HK-2 (cell line): ENCODE measurements around the gene ACSM2B.
"Not testable (repeated sequence)": the region's sequence is repeated elsewhere in the genome, so short reads cannot be mapped to it uniquely, and the experiment has no call there.

Source experiments
- DNase-seq: peaks from one replicate; pipeline ENCODE4 v3.0.0-alpha.2; 2018; ENCODE audit not compliant: unreplicated experiment

The ACSM2B gene, protein sequence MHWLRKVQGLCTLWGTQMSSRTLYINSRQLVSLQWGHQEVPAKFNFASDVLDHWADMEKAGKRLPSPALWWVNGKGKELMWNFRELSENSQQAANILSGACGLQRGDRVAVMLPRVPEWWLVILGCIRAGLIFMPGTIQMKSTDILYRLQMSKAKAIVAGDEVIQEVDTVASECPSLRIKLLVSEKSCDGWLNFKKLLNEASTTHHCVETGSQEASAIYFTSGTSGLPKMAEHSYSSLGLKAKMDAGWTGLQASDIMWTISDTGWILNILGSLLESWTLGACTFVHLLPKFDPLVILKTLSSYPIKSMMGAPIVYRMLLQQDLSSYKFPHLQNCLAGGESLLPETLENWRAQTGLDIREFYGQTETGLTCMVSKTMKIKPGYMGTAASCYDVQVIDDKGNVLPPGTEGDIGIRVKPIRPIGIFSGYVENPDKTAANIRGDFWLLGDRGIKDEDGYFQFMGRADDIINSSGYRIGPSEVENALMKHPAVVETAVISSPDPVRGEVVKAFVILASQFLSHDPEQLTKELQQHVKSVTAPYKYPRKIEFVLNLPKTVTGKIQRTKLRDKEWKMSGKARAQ

DNA sequence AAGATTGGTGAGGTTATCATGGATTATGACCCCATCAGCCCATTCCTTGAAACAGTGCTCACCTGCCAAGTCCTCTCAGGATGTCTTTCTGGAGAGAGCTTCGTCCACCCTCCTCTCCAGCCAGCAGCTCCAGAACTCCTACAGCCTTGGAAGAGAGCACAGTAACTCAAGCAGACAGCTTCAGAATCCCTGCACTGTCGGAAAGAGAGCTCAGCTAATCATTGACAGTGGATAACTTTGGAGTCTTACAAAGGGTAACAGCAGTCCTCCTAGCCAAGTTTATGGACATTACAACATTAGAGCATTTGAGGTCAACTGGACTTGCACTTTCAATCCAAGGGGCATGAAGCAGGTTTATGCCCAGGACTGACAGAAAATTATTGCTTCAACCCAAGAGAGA is at the start of gene ACSM2B:
Gene ACSM2B, minus strand, starts transcription at position 223 of the 400 bp plus-strand sequence. CDS start 11,522 bp downstream, outside the sequence.
- DNase-seq, result not testable (repeated sequence)

DNA sequence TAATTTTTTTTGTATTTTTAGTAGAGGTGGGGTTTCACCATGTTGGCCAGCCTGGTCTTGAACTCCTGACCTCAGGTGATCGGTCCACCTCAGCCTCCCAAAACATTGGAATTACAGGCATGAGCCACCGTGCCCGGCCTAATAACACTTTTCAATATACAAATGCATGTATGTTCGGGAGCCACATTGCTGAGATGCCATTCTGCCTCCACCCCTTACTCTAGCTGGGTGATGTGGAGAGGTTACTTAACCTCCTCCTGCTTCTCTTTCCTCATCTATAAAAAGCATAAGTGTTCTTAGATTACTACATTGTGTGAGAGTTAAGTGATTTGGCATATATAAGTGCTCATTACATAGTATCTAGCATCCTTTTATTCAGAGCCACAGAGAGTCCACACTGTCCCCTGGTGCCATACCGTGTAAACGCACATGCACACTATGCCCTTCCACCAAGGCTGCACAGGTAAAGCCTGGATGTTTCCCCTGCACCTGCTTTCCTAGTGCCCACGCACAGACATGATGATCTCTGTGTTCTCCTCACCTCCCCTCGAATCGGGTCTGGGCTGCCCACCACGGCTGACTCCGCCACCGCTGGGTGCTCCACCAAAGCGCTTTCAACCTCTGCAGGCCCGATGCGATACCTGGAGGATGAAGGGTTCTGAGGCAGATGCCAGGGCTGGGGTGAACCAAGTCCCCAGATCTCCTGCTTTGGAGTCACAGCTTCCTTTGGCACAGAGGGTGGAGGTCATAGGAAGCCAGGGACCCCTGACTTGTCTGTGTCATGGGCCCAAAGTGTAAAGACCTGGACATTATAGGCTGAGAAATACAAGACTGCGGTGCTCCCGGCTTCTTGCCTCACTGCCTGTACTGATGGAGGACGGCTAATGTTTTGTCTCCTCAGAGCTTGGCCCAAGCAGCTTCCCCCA is 49.0 kb upstream of the ACSM2B start:
- DNase-seq, result no peak

DNA sequence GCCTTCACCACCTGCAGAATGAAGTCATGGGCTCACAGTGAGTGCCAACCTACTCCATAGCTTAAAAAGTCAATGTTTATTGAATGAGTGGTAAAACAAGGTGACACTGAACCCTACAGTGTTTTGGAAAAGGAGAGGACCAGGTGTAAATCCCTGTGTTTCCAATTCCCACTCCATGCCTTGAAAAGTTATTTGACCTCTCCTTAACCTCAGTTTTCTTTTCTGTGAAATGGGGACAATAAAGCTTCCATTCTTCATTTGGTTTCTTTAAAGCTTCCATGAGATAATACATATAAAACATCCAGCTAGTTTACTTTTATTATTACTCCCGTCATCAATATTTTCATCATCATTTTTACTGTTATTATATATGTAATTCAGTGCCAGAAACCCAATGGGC is 48.0 kb upstream of the ACSM2B start:
- DNase-seq, result no peak

DNA sequence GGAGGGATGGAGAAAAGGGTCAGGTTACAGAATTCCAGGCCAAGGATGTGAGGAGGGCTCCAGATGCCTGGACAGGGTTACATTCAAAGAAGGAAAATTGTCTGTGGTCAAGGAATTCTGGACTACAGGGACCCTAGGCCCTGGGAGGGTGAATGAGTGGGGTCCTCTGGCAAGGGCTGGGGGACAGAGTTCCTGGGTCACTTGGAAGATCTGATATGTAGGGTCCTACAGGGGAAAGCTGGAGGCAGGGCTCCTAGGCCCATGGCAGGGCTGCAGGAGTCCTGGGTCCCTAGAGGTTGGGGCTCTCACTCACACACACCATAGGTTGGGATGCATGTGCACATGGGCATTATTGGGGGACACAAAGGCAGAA is 46.3 kb upstream of the ACSM2B start:
- DNase-seq, result no peak

DNA sequence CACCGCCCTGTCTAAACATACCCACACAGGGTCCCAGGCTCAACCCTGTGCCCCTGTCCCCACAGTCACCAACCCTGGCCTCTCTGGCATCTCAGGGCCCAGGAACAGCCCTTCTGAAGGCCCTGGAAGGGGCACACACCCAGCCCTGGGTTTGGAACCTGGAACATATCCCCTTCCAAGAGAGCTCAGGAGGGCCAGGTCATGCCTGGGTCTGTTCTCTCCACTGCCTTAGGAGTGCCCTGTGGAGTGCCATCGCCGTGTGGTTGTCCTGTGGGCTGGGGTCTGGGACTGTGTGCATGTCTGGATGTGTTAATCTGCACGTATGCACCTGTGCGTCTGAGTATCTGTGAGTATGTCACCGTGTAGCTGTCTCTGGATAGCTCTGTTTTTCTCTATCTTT is 45.2 kb upstream of the ACSM2B start:
- no peak for DNase-seq

DNA sequence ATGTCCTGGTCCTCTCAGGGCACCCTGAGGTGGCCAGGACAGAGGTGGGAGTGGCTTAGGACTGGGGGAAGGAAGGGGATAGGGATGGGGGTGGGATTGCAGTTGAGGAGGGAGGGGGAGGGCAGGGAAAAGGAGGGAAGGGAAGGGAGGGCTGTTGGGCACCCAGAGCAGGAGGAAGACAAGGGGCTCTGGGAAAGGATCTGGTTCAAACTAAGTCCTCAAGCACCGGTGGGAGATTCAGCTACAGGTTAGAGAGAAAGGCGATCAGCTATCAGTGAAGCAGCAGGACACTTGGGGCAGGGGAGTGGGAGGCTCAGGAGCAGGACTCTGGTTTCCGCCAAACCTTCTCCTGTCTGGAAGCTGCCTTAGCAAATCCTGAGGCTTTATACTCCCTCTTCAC is 44.6 kb upstream of the ACSM2B start:
- no peak for DNase-seq

DNA sequence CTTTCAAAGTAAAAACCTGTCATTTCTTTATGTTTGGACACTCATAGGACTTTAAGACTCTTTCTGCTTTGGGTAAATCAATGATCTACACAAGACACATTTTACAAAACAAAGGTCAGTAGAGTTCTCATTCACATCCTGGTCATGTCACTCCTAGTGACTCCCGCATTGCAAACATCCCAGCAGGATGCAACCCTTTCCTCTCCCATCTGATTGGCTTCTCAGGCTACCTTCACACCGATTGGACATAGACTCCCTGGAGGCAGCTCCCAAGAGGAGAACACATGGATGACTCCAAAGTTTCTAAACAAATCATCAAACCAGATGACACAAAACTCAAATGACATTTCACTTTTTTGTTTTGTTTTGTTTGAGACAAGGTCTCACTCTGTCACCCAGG is 43.8 kb upstream of the ACSM2B start:
- no peak for DNase-seq

DNA sequence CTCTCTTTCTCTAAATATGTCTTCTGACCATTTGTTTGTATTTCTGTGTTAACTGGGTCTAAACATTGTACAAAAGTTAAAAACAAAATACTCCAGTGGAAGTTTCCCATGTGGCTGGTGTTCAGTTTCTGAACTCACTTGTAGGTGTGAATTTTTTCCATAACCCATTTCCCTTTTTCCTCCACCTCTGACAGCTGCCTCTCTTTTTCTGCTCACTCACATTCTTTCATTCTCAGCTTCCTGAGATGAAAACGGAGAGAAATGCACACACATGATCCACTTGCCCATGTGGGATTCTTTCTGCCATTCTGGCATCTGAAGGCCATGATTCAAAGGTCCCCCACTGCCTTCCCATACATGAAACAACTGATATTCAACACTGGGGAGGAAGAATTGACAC is 41.1 kb upstream of the ACSM2B start:
- no peak for DNase-seq

DNA sequence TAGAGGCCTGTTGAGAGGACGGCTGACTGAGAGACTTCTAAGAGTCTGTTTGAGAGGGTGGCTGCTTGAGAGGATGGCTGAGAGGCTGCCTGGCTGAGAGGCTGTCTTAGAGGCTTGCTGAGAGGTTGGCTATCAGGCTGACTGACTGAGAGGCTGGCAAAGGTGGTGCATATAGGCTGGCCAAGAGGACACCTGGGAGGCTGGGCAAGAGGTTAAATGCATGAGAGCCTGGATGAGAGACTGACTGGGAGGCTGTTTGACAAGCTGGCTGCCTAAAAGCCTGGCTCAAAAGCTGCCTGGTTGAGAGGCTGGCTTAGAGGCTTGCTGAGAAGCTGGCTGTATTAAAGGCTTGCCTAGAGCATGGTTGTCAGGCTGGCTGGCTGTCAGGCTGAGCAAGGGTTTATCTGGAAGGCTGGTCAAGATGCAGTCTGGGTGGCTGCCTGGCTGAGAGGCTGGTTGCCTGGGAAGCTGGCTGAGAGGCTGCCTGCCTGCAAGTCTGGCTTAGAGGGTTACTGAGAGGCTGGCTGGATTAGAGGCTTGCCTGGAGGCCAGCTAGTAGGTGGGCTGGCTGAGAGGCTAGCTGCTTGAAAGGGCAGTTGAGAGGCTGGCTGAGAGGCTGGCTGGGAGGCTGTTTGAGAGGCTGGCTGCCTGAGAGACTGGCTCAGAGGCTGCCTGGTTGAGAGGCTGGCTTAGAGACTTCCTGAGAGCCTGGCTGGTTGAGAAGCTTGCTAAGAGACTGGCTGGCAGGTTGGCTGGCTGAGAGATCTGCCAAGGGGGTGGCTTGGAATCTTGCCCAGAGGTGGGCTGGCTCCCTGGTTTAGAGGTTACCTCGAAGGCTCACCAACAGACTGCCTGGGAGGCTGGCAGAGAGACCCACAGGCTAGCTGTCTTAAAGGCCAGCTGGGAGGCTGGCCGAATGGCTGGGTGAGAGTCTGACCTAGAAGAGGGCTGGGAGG is 38.3 kb upstream of the ACSM2B start:
- no peak for DNase-seq

DNA sequence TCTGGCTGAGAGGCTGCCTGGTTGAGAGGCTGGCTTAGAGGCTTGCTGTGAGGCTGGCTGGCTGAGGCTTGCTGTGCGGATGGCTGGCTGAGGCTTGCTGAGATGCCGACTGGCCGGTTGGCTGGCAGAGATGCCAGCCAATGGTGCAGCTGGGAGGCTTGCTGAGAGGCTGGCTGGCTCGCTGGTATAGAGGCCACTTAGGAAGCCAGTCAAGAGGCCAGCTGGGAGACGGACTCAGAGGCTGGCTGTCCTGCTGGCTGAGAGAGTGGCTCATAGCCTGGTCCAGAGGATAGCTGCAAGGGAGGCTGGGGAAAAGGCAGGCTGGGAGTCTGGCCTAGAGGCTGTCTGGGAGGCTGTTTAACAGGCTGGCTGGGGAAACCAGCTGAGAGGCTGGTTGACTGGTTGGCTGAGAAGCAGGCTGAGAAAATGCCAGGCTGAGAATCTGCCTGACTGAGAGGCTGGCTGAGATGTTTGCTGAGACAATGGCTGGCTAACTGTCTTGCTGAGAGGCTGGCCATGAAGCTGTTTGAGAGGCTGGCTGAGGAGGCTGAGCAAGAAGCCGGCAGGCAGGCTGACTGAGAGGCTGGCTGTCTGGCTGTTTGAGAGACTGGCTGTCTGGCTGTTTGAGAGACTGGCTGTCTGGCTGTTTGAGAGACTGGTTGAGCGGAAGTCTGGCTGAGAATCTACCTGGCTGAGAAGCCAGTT is 37.5 kb upstream of the ACSM2B start:
- DNase-seq, result no peak

DNA sequence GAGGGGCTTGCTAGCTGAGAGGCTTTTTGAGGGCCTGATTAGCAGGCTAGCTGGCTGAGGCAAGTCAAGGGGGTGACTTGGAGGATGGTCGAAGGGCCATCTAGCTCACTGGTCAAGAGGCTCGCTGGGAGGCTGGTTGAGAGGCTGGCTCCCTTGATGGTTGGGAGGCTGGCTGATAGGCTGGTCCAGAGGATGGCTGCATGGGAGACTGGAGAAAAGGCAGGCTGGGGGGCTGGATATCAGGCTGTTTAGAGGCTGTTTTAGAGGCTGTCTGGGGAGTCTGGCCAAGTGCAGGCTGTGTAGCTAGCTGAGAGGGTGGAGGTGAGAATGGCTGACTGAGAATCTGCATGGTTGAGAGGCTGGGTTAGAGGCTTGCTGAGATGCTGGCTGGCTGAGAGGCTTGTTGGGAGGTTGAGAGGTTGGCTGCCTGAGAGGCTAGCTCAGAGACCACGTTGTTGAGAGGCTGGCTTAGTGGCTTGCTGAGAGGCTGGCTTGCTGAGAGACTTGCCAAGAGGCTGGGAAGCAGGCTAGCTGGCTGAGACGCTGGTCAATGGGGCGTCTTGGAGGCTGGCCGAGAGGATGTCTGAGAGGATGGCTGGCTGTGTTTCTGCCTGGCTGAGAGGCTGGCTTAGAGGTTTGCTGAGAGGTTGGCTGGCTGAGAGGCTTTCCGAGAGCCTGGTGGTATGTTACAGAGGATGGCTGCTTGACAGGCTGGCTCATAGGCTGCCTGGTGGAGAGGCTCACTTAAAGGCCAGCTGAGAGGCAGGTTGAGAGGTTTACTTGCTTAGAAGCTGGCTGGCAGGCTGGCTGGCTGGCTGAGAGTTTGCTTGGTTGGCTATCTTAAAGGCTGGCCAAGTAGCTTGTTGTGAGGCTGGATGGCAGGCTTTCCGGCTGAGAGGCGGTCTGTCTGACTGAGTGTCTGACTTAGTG is 36.6 kb upstream of the ACSM2B start:
- no peak for DNase-seq

DNA sequence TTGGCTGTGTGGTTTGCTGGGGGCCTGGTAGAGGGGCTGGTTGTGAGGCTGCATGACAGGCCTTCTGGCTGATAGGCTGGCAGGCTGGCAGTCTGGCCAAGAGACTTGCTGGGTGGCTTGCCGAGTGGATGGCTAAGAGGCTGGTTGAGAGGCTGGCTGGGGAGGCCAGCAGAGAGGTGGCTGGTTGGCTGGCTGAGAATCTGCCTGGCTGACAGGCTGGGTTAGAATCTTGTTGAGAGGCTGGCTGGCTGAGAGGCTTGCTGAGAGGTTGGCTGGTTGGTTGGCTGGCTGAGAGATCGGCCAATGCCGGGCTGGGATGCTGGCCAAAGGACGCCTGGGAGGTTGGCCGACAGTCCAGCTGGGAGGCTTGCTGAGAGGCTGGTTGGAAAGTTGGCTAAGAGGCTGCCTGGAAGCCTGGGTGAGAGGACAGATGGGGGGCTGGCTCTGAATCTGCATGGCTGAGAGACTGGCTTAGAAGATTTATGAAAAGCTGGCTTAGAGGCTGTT is 35.9 kb upstream of the ACSM2B start:
- no peak for DNase-seq

DNA sequence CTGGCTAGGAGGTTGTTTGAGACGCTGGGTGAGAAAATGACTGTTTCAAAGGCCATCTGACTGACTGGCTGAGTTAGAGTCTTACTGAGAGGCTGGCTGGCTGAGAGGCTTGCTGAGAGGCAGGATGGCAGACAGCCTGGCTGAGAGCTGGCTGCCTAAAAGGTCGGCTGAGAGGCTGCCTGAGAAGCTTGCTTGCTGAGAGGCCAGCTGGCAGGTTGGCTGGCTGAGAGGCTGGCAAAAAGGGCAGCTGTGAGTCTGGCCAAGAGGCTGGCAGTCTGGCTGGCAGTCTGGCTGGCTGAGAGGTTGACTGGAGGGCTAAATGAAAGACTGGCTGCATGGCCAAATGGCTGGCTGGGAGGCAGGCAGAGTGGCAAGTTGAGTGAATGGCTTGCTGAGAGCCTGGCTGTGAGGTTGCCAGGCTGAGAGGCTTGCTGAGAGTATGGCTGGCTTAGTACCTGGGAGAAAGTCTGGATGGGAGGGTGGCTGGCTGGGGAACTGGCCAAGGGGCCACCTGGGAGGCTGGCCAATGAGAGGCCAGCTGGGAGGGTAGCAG is 35.3 kb upstream of the ACSM2B start:
- no peak for DNase-seq

DNA sequence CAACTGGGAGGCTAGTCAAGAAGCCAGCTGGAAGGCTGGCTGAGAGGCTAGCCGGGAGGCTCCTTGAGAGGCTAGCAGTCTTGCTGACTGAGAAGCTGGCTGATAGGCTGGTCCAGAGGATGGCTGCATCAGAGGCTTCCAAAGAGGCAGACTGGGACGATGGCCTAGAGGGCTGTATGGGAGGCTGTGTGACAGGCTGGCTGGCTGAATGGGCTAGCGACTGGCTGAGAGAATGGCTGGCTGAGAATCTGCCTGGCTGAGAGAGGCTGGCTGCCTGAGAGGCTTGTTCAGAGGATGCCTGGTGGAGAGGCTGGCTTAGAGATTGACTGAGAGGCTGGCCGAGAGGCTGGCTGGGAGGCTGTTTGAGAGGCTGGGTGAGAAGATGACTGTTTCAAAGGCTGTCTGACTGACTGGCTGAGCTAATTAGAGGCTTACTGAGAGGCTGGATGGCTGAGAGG is 34.8 kb upstream of the ACSM2B start:
- no peak for DNase-seq

DNA sequence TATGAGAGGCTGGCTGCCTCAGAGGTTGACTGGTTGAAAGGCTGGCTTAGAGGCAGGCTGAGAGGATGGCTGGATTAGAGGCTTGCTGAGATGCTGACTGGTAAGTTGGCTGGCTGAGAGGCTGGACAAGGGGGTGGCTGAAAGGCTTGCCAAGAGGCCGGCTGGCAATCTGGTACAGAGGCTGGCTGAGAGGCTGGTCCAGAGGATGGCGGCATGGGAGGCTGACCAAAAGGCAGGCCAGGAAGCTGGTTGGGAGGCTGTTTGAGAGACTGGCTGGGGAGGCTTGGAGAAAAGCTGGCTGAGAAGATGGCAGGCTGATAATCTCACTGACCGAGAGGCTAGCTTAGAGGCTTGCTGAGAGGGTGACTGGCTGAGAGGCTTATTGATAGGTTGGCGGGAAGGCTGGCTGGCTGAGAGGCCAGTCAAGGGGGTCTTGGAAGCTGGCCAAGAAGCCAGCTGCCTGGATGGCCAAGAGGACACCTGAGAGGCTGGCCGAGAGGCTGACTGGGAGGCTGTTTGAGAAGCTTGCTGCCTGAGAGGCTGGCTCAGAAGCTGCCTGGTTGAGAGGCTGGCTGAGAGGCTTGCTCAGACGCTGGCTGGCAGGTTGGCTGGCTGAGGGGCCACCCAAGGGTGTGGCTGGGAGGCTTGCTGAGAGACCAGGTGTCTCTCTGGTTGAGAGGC is 34.2 kb upstream of the ACSM2B start:
- no peak for DNase-seq

DNA sequence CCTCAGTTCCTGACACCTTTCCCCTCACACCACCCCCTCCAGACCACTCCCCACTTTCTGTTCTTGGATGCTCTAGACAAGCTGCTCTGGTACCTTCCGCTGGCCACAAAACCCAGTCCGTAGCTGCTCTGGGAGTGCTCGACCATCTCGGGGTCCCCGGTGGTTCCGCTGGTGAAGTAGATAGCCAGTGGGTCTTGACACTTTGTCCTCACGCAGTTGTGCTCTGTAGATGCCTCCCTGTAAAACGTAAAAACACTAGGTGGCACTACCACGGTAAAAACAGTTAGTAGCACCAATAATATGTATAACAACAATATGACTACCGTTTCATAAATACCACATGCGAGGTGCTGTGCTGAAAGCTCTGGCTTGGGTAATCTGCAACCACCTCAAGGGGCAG is 26.0 kb upstream of the ACSM2B start:
- not testable (repeated sequence) for DNase-seq

DNA sequence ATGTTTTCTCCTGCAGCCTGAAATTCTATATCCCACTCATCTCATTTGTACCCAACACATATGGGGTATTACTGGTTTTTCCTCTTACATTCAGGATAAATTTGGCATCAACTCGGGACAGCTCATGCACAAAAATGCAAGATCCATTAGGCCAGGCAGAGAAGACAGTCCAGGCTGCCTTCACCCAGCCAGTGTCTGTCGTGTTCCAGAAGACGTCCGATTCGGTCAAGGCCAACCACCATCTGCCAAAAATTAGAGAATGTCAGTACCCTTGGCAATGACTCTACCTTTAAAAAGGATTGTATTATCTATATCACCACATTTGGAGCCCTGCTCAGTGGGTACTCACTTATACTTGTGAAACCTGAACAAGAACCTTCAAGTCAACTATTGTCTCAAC is 23.3 kb upstream of the ACSM2B start:
- not testable (repeated sequence) for DNase-seq

DNA sequence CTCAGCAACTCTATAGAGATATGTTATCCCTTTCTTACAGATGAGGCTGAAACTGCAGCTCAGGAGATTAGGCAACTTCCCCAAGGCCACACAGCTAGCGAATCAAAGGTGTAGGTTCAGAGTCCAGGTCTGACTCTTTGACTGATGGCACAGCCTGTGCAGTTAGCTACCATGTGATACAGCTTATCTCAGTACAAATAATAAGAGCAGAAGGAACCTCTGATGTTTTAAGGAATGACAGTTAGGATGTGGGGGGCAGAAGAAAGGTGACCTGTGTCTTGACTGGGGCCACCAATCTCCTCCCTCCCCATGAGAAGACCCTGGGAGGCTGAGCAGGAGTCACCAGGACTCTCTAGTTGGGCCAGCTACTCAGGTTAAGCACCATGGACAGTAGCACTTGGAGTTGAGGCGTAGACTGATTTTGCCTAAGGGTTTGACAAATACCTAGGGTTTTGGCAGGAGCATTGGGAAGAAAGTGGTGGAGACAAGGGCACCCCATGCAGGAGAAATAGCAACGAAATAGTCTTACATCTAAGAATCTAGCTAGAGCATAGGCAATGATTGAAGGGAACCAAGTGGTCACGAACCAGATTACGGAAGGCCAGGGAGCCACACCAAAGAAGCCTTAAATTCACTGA is 22.8 kb upstream of the ACSM2B start:
- DNase-seq, result no peak
